ENCODE data around the gene GABRG2. TPM values are rescaled to one million over a fixed set of nuclear protein-coding genes. Genes with fewer than 3 reads are reported as not detected.

GABRG2 gene
- total RNA-seq, 4 donors from 2014 or later = not detected

- TF ChIP-seq, protein P1, sequence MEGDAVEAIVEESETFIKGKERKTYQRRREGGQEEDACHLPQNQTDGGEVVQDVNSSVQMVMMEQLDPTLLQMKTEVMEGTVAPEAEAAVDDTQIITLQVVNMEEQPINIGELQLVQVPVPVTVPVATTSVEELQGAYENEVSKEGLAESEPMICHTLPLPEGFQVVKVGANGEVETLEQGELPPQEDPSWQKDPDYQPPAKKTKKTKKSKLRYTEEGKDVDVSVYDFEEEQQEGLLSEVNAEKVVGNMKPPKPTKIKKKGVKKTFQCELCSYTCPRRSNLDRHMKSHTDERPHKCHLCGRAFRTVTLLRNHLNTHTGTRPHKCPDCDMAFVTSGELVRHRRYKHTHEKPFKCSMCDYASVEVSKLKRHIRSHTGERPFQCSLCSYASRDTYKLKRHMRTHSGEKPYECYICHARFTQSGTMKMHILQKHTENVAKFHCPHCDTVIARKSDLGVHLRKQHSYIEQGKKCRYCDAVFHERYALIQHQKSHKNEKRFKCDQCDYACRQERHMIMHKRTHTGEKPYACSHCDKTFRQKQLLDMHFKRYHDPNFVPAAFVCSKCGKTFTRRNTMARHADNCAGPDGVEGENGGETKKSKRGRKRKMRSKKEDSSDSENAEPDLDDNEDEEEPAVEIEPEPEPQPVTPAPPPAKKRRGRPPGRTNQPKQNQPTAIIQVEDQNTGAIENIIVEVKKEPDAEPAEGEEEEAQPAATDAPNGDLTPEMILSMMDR (IDR thresholded peaks at IDR 0.05; ENCODE audit: low read depth) = no peak
These were observed 122.1 kb downstream of the GABRG2 start for GRCh38 chr5:162189719-162190118.

GRCh38 chr5:162193012-162193411 is 125.4 kb downstream of the GABRG2 start:
- TF ChIP-seq, protein P1 (IDR thresholded peaks at IDR 0.05; ENCODE audit: low read depth) = no peak

DNA sequence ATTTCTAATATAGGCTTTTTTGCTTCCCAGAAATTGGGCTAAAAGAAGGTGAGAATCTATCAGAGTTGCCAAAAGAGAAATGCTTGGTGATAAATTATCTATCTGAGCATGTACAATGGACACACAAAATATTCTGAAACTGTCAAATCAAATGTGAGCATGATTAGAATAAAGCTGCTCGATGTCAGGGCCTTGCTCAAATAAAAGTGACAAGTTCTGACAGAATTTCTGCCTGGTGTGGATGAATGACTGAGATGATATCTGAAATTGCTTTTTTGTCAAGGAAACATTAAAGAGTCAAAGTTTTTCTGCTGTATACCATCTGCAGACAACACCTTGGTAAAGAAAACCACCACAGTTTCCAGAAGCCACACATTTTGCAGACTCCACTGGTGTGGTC is 128.8 kb downstream of the GABRG2 start:
- TF ChIP-seq, protein P1 (IDR thresholded peaks at IDR 0.05; ENCODE audit: low read depth) = no peak

- TF ChIP-seq, protein P1 (IDR thresholded peaks at IDR 0.05; ENCODE audit: low read depth) = no peak
These were observed 134.8 kb downstream of the GABRG2 start for GRCh38 chr5:162202285-162202880.

Other genes with a start within 250 kb of the GABRG2 start
- not detected for gene GABRA1, start 219.7 kb upstream of the GABRG2 start, total RNA-seq